GM06990 (cell line): ENCODE data around the gene CSF1R.

Experiments used
- DNase-seq: peaks from one replicate; pipeline ENCODE4 v3.0.0-alpha.2; 2011; ENCODE audit not compliant: insufficient read length; ENCODE audit errors: extremely low read depth
- H3K27me3 ChIP-seq: replicated peaks from 2 replicates; pipeline ENCODE4 v1.6.0; 2011; ENCODE audit warnings: low read length; ENCODE audit not compliant: control insufficient read depth, insufficient read depth
- H3K36me3 ChIP-seq: 2 replicates; pipeline ENCODE4 v1.5.1; 2011; ENCODE audit warnings: low read length; ENCODE audit not compliant: control insufficient read depth, insufficient read depth
- H3K4me3 ChIP-seq: replicated peaks from 2 replicates; pipeline ENCODE4 v1.5.1; 2011; ENCODE audit warnings: low read depth, mild to moderate bottlenecking, control low read depth, low read length
- CTCF ChIP-seq: IDR thresholded peaks from 2 replicates; pipeline ENCODE4 v1.5.1; 2011; ENCODE audit warnings: low read length, control low read depth, mild to moderate bottlenecking, inconsistent platforms; ENCODE audit not compliant: insufficient read depth, poor library complexity, severe bottlenecking

CSF1R gene

GRCh38 chr5:150057511-150057910 is 28.8 kb downstream of the CSF1R start:
- Histone ChIP-seq H3K27me3 (no peaks in the 10 kb centered on the region), H3K36me3 (peaks cover 20% of the 10 kb centered on the region), H3K4me3 (no peak overlapping the region)
- TF ChIP-seq CTCF: no peak
- no peak for DNase-seq

GRCh38 chr5:150057052-150057451 is 29.3 kb downstream of the CSF1R start:
- Histone ChIP-seq H3K36me3 (peaks cover 24% of the 10 kb centered on the region), H3K27me3 (no peaks in the 10 kb centered on the region), H3K4me3 (no peak overlapping the region)
- DNase-seq: no peak
- TF ChIP-seq CTCF: no peak

- no peak for DNase-seq
- H3K36me3 ChIP-seq: peaks cover 31% of the 10 kb centered on the region
- H3K4me3 ChIP-seq: no peak overlapping the region
- no peaks in the 10 kb centered on the region for H3K27me3 ChIP-seq
- TF ChIP-seq CTCF: no peak
Measured at GRCh38 chr5:150056075-150056443, 30.3 kb downstream of the CSF1R start.

- TF ChIP-seq CTCF: no peak
- DNase-seq: no peak
- H3K36me3 ChIP-seq: peaks cover 34% of the 10 kb centered on the region
- no peak overlapping the region for H3K4me3 ChIP-seq
- H3K27me3 ChIP-seq: no peaks in the 10 kb centered on the region
Measured at GRCh38 chr5:150055326-150056074, 30.9 kb downstream of the CSF1R start.

- no peak for TF ChIP-seq CTCF
- H3K4me3 ChIP-seq: no peak overlapping the region
- no peaks in the 10 kb centered on the region for H3K27me3 ChIP-seq
- H3K36me3 ChIP-seq: peaks cover 42% of the 10 kb centered on the region
- no peak for DNase-seq
Measured at GRCh38 chr5:150054569-150054968, 31.8 kb downstream of the CSF1R start.
